CD4-positive, CD25-positive, alpha-beta regulatory T cell (primary cell): ENCODE results near the gene HHEX. TPM values are rescaled to one million over a fixed set of nuclear protein-coding genes. Genes with fewer than 3 reads are reported as not detected.
"Not testable (repeated sequence)": the region's sequence is repeated elsewhere in the genome, so short reads cannot be mapped to it uniquely, and the experiment has no call there.

Source experiments
- ATAC-seq, 2 donors: fragments of 150-1000 bp; cut with Tn5 transposase; one replicate each; pipeline ENCODE4 v1.10.0; 2021; ENCODE audit warnings: low read depth in 2 of 2, moderate number of reproducible peaks in 2 of 2, moderate library complexity in 1 of 2
- DNase-seq, 3 donors: peaks; one replicate each; pipeline versions ENCODE4 v3.0.0 to v3.0.0-alpha.2; 2012 to 2022; ENCODE audit warnings: mixed read lengths in 1 of 3
- H3K27ac ChIP-seq: one replicate; pipeline ENCODE4 v1.7.0; 2013; ENCODE audit warnings: mild to moderate bottlenecking, low read length; ENCODE audit not compliant: insufficient read depth, poor library complexity, severe bottlenecking
- H3K27me3 ChIP-seq: one replicate; pipeline ENCODE4 v1.7.0; 2013; ENCODE audit warnings: low read length; ENCODE audit not compliant: control insufficient read depth, insufficient read depth
- H3K36me3 ChIP-seq: one replicate; pipeline ENCODE4 v1.7.0; 2013; ENCODE audit warnings: mild to moderate bottlenecking, low read length, moderate library complexity; ENCODE audit not compliant: control insufficient read depth, insufficient read depth
- H3K4me1 ChIP-seq: 2 replicates; pipeline ENCODE4 v1.7.0; 2013; ENCODE audit warnings: mild to moderate bottlenecking, low read length; ENCODE audit not compliant: insufficient read depth, control insufficient read depth, poor library complexity, severe bottlenecking
- H3K4me3 ChIP-seq: one replicate; pipeline ENCODE4 v1.7.0; 2013; ENCODE audit warnings: low read depth, mild to moderate bottlenecking, low read length, moderate library complexity
- H3K9me3 ChIP-seq, 2 experiments: 1 replicate in 1 of 2; 2 replicates in 1 of 2; pipeline ENCODE4 v1.7.0; 2013; ENCODE audit warnings: low read length in 2 of 2, mild to moderate bottlenecking in 1 of 2, moderate library complexity in 1 of 2; ENCODE audit not compliant: control insufficient read depth in 2 of 2
- H3K27ac Mint-ChIP-seq, 3 donors: one replicate each; pipeline ENCODE4 v1.8.0; 2020 to 2022; ENCODE audit warnings: mild to moderate bottlenecking in 3 of 3, mixed read lengths in 3 of 3, moderate library complexity in 2 of 3
- H3K27me3 Mint-ChIP-seq: one replicate; pipeline ENCODE4 v1.8.0; 2022; ENCODE audit warnings: mild to moderate bottlenecking, mixed read lengths
- H3K36me3 Mint-ChIP-seq: one replicate; pipeline ENCODE4 v1.8.0; 2020; ENCODE audit warnings: mixed read lengths
- H3K4me1 Mint-ChIP-seq, 4 donors: one replicate each; pipeline ENCODE4 v1.8.0; 2020 to 2022; ENCODE audit warnings: mixed read lengths in 4 of 4, mild to moderate bottlenecking in 1 of 4
- H3K4me3 Mint-ChIP-seq, 4 donors: one replicate each; pipeline ENCODE4 v1.8.0; 2020 to 2022; ENCODE audit warnings: mild to moderate bottlenecking in 4 of 4, mixed read lengths in 4 of 4, moderate library complexity in 3 of 4
- H3K9me3 Mint-ChIP-seq, 7 donors: one replicate each; pipeline ENCODE4 v1.8.0; 2020 to 2022; ENCODE audit warnings: mixed read lengths in 7 of 7, mild to moderate bottlenecking in 3 of 7, moderate library complexity in 2 of 7
- polyA plus RNA-seq, 4 donors: library from polyadenylated mRNA; unstranded; fragments of 300-500 nt; fragmentation: Illumina TruSeq; gene quantifications; one replicate each; pipeline ENCODE4 v1.2.3, GENCODE V29; 2021
- total RNA-seq: library from RNA; stranded (reverse); gene quantifications from one replicate; pipeline ENCODE4 v1.2.3, GENCODE V29; 2022

HHEX gene
- total and polyA plus RNA-seq, 5 donors from 2014 or later: 0.19 to 1.2 (median 0.46) TPM; not detected in 1

DNA sequence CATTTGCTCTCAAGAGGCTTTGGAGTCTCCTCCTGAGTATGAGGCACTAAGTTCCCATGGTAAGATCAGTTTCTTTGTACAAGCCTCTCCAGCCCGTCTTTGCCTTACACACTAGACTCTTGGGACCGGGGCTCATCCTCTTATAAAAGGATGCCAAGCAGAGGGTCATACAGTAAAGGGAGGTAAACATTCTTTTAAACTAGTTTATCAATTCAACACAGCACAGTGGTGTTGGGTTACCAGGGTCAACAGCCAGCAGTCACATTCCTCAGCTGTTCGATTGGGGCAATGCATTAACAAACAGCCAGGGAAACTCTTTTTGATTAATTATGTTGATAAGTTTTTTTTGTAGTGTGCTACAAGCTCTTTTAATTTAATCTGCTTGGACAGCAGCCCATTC lies 37.8 kb downstream of the HHEX start:
- no peak overlapping the region for H3K4me3 Mint-ChIP-seq
- no peaks in the 10 kb centered on the region for H3K4me1 Mint-ChIP-seq
- Histone ChIP-seq H3K36me3 (no peaks in the 10 kb centered on the region), H3K4me3 (no peak overlapping the region), H3K9me3 (no peaks in the 10 kb centered on the region), H3K27me3 (no peaks in the 10 kb centered on the region), H3K4me1 (no peaks in the 10 kb centered on the region), H3K27ac (no peak overlapping the region)
- DNase-seq (no peak), ATAC-seq (no peak)
- H3K27me3 Mint-ChIP-seq: peaks cover 27% of the 10 kb centered on the region
- H3K36me3 Mint-ChIP-seq: no peaks in the 10 kb centered on the region
- peaks cover 0 to 5% (median 0%) of the 10 kb centered on the region in 7 donors for H3K9me3 Mint-ChIP-seq
- H3K27ac Mint-ChIP-seq: no peak overlapping the region

DNA sequence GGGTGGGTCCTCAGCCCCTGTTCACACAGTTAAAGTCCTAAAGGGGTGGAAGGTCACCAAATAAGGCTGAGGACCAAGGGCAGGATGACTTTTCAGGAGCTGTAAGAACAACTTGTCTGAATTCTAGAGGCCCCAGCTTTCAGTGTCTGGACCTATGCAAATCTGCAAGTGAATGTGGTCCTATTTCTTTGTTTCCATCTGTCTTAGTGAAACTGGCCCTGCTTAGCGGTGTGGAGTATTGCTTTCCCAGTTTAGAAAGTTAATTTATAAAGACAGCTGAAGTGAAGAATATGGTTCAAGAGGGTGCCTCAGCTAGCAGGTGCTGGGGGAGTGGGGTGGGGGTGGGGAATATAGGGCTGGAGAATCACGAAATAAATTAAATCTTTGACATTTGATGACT lies 40.1 kb downstream of the HHEX start:
- Mint-ChIP-seq H3K36me3 (no peaks in the 10 kb centered on the region), H3K4me1 (no peaks in the 10 kb centered on the region), H3K9me3 (peaks cover 0 to 5% (median 0%) of the 10 kb centered on the region in 7 donors), H3K27ac (no peak overlapping the region), H3K27me3 (peaks cover 20% of the 10 kb centered on the region), H3K4me3 (no peak overlapping the region)
- H3K9me3 ChIP-seq: no peaks in the 10 kb centered on the region
- no peak for ATAC-seq
- H3K27me3 ChIP-seq: no peaks in the 10 kb centered on the region
- H3K4me1 ChIP-seq: no peaks in the 10 kb centered on the region
- H3K27ac ChIP-seq: no peak overlapping the region
- H3K4me3 ChIP-seq: no peak overlapping the region
- H3K36me3 ChIP-seq: no peaks in the 10 kb centered on the region
- DNase-seq: no peak

DNA sequence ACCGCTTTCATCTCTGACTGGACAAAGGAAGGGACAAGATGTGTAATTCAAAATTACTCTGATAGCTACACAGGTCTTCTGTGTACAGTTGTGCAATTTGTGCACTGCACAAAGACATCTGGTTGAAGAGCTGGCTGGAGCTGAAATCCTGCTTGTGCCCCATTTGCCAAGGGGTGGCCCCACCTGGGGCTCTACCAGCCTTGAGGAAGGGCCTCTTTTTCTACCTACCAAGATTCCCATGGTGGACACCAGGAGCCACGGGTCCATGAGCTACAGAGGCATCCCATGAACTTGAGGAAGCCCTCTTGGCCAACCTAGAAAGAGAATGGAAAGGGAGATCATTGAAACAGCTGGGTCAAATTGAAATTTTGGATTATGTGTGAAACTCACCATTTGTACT lies 43.2 kb downstream of the HHEX start:
- no peaks in the 10 kb centered on the region for H3K27me3 ChIP-seq
- H3K9me3 ChIP-seq: no peaks in the 10 kb centered on the region
- no peaks in the 10 kb centered on the region for H3K36me3 Mint-ChIP-seq
- no peak for DNase-seq
- no peak overlapping the region for H3K4me3 ChIP-seq
- H3K36me3 ChIP-seq: no peaks in the 10 kb centered on the region
- H3K27me3 Mint-ChIP-seq: peaks cover 26% of the 10 kb centered on the region
- H3K27ac Mint-ChIP-seq: no peak overlapping the region
- H3K4me1 Mint-ChIP-seq: no peaks in the 10 kb centered on the region
- no peak overlapping the region for H3K27ac ChIP-seq
- no peak for ATAC-seq
- no peaks in the 10 kb centered on the region for H3K4me1 ChIP-seq
- peaks cover 0 to 5% (median 0%) of the 10 kb centered on the region in 7 donors for H3K9me3 Mint-ChIP-seq
- H3K4me3 Mint-ChIP-seq: no peak overlapping the region

DNA sequence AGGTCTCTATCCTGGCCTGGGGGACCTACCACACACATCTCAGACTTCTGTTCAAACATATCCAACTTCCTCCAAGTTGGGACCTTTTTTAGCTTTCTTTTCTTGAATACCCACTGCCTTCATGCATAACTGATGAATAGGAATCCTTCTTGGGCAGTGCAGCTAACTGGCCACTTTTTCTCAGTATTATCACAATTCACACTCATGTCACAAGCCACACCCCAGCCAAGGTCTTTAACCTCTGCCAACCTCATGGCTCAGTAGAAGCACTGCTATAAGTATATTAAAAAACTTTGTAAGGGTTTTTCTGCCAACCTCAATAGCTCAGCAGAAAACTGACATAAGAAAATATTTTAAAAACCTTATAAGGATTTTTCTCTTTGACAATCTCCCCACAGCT lies 44.5 kb downstream of the HHEX start:
- H3K27me3 ChIP-seq: no peaks in the 10 kb centered on the region
- H3K27me3 Mint-ChIP-seq: peaks cover 22% of the 10 kb centered on the region
- H3K36me3 Mint-ChIP-seq: no peaks in the 10 kb centered on the region
- no peak overlapping the region for H3K27ac ChIP-seq
- no peaks in the 10 kb centered on the region for H3K4me1 ChIP-seq
- no peak overlapping the region for H3K27ac Mint-ChIP-seq
- H3K4me3 ChIP-seq: no peak overlapping the region
- no peaks in the 10 kb centered on the region for H3K4me1 Mint-ChIP-seq
- no peaks in the 10 kb centered on the region for H3K9me3 ChIP-seq
- DNase-seq (no peak), ATAC-seq (no peak)
- H3K4me3 Mint-ChIP-seq: no peak overlapping the region
- H3K9me3 Mint-ChIP-seq: peaks cover 0 to 5% (median 0%) of the 10 kb centered on the region in 7 donors
- H3K36me3 ChIP-seq: no peaks in the 10 kb centered on the region

DNA sequence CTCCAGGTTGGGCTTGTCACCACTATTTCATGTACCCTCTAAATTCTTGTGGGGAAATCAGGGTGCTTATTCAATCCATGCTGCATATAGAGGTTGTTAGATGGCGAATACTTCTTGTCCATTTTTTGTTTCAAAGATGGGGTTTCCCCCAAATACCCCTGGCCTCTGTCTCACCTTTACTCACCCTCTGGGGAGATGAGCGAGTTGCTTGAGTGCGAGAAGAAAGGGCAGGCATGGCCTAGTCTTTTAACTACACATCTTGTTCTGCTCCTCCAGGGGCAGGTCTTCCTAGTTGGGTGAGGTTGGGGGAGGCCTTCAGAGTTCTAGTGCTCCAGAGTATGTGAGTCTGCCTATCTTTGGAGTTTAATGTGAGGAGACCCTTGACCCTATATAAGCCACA lies 46.2 kb downstream of the HHEX start:
- Histone ChIP-seq H3K36me3 (no peaks in the 10 kb centered on the region), H3K9me3 (no peaks in the 10 kb centered on the region), H3K27me3 (no peaks in the 10 kb centered on the region), H3K27ac (no peak overlapping the region), H3K4me3 (no peak overlapping the region), H3K4me1 (no peaks in the 10 kb centered on the region)
- H3K4me3 Mint-ChIP-seq: no peak overlapping the region
- peaks cover 0 to 7% (median 0%) of the 10 kb centered on the region in 7 donors for H3K9me3 Mint-ChIP-seq
- DNase-seq (no peak), ATAC-seq (no peak)
- peaks cover 27% of the 10 kb centered on the region for H3K27me3 Mint-ChIP-seq
- H3K27ac Mint-ChIP-seq: no peak overlapping the region
- no peaks in the 10 kb centered on the region for H3K36me3 Mint-ChIP-seq
- H3K4me1 Mint-ChIP-seq: no peaks in the 10 kb centered on the region

DNA sequence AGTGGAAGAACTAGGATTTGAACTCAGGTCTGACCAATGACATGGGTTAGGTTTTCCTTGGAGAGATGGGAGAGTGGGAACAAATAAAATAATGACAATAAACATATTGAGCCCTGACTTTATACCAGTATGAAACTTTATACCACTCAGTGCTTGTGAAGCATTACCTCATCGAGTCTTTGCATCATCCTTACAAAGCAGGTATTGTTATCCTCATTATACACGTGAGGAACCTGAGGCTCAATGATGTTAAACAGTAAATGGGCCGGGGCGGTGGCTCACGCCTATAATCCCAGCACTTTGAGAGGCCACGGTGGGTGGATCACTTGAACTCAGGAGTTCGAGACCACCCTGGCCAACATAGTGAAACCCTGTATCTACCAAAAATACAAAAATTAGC lies 47.7 kb downstream of the HHEX start:
- H3K9me3 ChIP-seq: no peaks in the 10 kb centered on the region
- no peak for ATAC-seq
- no peak overlapping the region for H3K4me3 Mint-ChIP-seq
- H3K4me3 ChIP-seq: no peak overlapping the region
- DNase-seq: no peak
- H3K27ac Mint-ChIP-seq: no peak overlapping the region
- no peaks in the 10 kb centered on the region for H3K36me3 ChIP-seq
- H3K27me3 Mint-ChIP-seq: peaks cover 27% of the 10 kb centered on the region
- no peaks in the 10 kb centered on the region for H3K4me1 ChIP-seq
- no peak overlapping the region for H3K27ac ChIP-seq
- H3K9me3 Mint-ChIP-seq: peaks cover 0 to 2% (median 0%) of the 10 kb centered on the region in 7 donors
- no peaks in the 10 kb centered on the region for H3K4me1 Mint-ChIP-seq
- H3K36me3 Mint-ChIP-seq: no peaks in the 10 kb centered on the region
- no peaks in the 10 kb centered on the region for H3K27me3 ChIP-seq

- Histone ChIP-seq H3K4me1 (no peaks in the 10 kb centered on the region), H3K27ac (no peak overlapping the region), H3K4me3 (no peak overlapping the region), H3K9me3 (no peaks in the 10 kb centered on the region), H3K36me3 (no peaks in the 10 kb centered on the region), H3K27me3 (no peaks in the 10 kb centered on the region)
- Mint-ChIP-seq H3K9me3 (peaks cover 0 to 2% (median 0%) of the 10 kb centered on the region in 7 donors), H3K4me1 (no peaks in the 10 kb centered on the region), H3K27me3 (peaks cover 39% of the 10 kb centered on the region), H3K27ac (no peak overlapping the region), H3K36me3 (no peaks in the 10 kb centered on the region), H3K4me3 (peak overlapping the region in 1 of 4 donors; percentile 39)
- ATAC-seq (no peak), DNase-seq (no peak)
Measured at GRCh38 chr10:92740762-92741161, 51.0 kb downstream of the HHEX start.

DNA sequence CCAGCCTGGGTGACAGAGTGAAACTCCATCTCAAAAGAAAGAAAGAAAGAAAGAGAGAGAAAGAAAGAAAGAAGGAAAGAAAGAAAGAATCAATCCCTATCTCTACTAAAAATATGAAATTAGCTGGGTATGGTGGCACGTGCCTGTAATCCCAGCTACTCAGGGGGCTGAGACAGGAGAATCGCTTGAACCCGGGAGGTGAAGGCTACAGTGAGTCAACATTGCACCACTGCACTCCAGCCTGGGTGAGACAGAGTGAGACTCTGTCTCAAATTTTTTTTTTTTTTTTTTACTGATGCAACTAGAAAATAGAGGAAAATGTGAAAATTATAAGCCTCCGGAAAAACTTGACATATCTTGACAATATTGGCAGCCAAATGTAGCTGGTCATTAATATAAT lies 52.0 kb downstream of the HHEX start:
- not testable (repeated sequence) for H3K4me1 Mint-ChIP-seq, H3K4me3 ChIP-seq, H3K27ac ChIP-seq, H3K36me3 Mint-ChIP-seq, H3K27ac Mint-ChIP-seq, H3K9me3 Mint-ChIP-seq, H3K36me3 ChIP-seq, H3K4me1 ChIP-seq, H3K27me3 ChIP-seq, DNase-seq, H3K4me3 Mint-ChIP-seq, H3K9me3 ChIP-seq, ATAC-seq
- H3K27me3 Mint-ChIP-seq: peaks cover 35% of the 10 kb centered on the region
